ENCODE data around the gene TSPO2. TPM values are rescaled to one million over a fixed set of nuclear protein-coding genes. Genes with fewer than 3 reads are reported as not detected.

Gene TSPO2
- total and polyA plus RNA-seq, 2 of the 8 experiments (the other 6 are each of a cell fraction or from before 2014, with no cell fraction given), result not detected

DNA sequence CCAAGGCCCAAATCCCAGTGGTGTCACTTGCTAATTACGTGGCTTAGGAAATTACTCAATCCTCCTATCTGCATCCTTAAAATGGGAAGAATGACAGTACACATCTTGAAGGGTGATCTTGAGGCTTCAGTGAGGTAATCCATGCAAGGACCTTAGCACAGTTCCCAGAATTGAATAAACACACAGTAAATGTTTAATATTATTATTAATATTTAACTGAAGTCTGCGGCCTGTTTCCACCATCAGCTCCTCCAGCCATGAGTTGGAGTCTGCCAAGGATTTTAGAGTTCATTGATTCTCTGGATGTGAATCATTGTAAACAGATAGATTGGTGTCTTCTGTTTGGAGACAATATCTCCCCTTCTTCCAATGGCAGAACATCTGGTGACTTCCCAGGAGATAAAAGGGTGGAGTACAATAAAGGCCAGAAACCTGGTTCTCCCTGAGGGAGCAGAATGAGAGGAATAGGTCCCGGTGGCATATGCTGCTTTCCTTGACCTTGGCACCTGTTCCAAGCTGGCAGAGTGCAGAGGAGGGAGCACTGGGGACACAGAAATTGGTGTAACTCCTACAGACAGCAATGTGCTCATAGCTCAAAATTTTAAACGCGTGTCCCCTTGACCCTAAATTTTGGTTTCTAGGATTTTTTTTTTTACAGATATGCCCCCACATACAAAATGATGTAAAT is 28.7 kb upstream of the TSPO2 start:
- H2BK120ac ChIP-seq (replicated peaks; ENCODE audit: low read depth, low read length), result no peak overlapping the region
- H3K9me3 ChIP-seq (ENCODE audit: insufficient read depth in 2 of 2, low read depth in 1 of 2, low read length in 1 of 2), result no peaks in the 10 kb centered on the region
- no peak overlapping the region for H3K4me3 ChIP-seq (ENCODE audit: extremely low read depth in 1 of 4, insufficient read depth in 2 of 4, low read depth in 3 of 4, low read length in 4 of 4)
- no peak overlapping the region for H2BK15ac ChIP-seq (ENCODE audit: low read length)
- H3K14ac ChIP-seq (ENCODE audit: insufficient read length), result no peak overlapping the region
- H2BK20ac ChIP-seq (ENCODE audit: low read length), result no peak overlapping the region
- H3K36me3 ChIP-seq (ENCODE audit: control insufficient read depth in 2 of 4, insufficient read depth in 4 of 4, low read length in 3 of 4), result no peaks in the 10 kb centered on the region
- no peak overlapping the region for H2BK5ac ChIP-seq (ENCODE audit: low read depth, low read length)
- H3K4me2 ChIP-seq (ENCODE audit: insufficient read depth in 1 of 2, low read depth in 2 of 2, low read length in 2 of 2), result no peak overlapping the region
- ChIA-PET CTCF (ENCODE audit: partially characterized antibody) (interaction anchor here (0.7 to 4.0 kb wide), 6 partner anchors 10 to 127 kb away, joined by 3 to 33 read pairs (median 3); no protein-coding TSS in a partner anchor), POLR2A (ENCODE audit: partially characterized antibody) (interaction anchor here (0.6 to 1.3 kb wide), 3 partner anchors 14 to 112 kb away, joined by 3 to 4 read pairs (median 3); no protein-coding TSS in a partner anchor)
- 96% methylated on average over 5 of the region's 5 CpGs; no CpG with 5 or more reads in 1 of the 2 experiments for WGBS, 2 experiments (ENCODE audit: extremely low coverage in 1 of 2, insufficient coverage in 1 of 2, insufficient read length in 1 of 2, insufficient replicate concordance in 2 of 2, low coverage in 1 of 2, low lambda C conversion rate in 2 of 2, missing lambda C conversion rate in 1 of 2)
- no peak overlapping the region for H4K91ac ChIP-seq (replicated peaks; ENCODE audit: insufficient read length, low read length)
- H3K79me2 ChIP-seq (ENCODE audit: control insufficient read depth in 1 of 2, insufficient read depth in 2 of 2, low read length in 2 of 2), result no peaks in the 10 kb centered on the region
- H4K8ac ChIP-seq (ENCODE audit: extremely low read depth, insufficient read depth, low read length), result no peak overlapping the region
- no peaks in the 10 kb centered on the region for H3K79me1 ChIP-seq (ENCODE audit: low read depth, low read length)
- no peak overlapping the region for H4K5ac ChIP-seq (ENCODE audit: insufficient read length, low read depth, low read length)
- peaks cover 0 to 2% of the 10 kb centered on the region in 2 experiments for H4K20me1 ChIP-seq (replicated peaks in 1 of 2; ENCODE audit: control insufficient read depth in 1 of 2, insufficient read depth in 2 of 2, low read length in 2 of 2)
- H3K4me1 ChIP-seq (replicated peaks in 1 of 4; ENCODE audit: control insufficient read depth in 3 of 4, insufficient read depth in 4 of 4, low read length in 3 of 4), result no peaks in the 10 kb centered on the region
- no peak overlapping the region for H2AK5ac ChIP-seq (ENCODE audit: low read depth, low read length)
- DNase-seq (ENCODE audit: low read depth in 1 of 2, low spot score in 2 of 2) (no peak), FAIRE-seq (no peak)
- no peak overlapping the region for H3K27ac ChIP-seq (ENCODE audit: low read depth, low read length)
- no peak overlapping the region for H3K9ac ChIP-seq (replicated peaks in 1 of 4; ENCODE audit: extremely low read depth in 1 of 4, low read depth in 3 of 4, low read length in 3 of 4)
- no peaks in the 10 kb centered on the region for H3K23me2 ChIP-seq (ENCODE audit: low read depth, low read length)
- H3K56ac ChIP-seq (replicated peaks; ENCODE audit: insufficient read length, low read depth, low read length), result no peak overlapping the region
- no peak overlapping the region for H3K18ac ChIP-seq (ENCODE audit: extremely low read depth, low read length)
- no peak overlapping the region for H2BK12ac ChIP-seq (ENCODE audit: low read depth, low read length)
- no peak overlapping the region for H3K23ac ChIP-seq (ENCODE audit: insufficient read length)
- no peak overlapping the region for H3K4ac ChIP-seq (replicated peaks; ENCODE audit: insufficient read length, low read depth, low read length)
- H3K27me3 ChIP-seq (replicated peaks in 1 of 4; ENCODE audit: control insufficient read depth in 3 of 4, extremely low read depth in 1 of 4, insufficient read depth in 3 of 4, low read length in 3 of 4), result no peaks in the 10 kb centered on the region
- no peak overlapping the region for H2AFZ ChIP-seq (ENCODE audit: low read length)
- TF ChIP-seq SP2 (IDR thresholded peaks at IDR 0.05; ENCODE audit: low read length), result no peak
- no peak for TF ChIP-seq SUZ12 (IDR thresholded peaks at IDR 0.05; ENCODE audit: low read length)
- TF ChIP-seq RAD21 (IDR thresholded peaks at IDR 0.05 in 1 of 2, conservative IDR thresholded peaks at IDR 0.05 in 1 of 2; ENCODE audit: low read depth in 2 of 2, low read length in 2 of 2), result no peak
- no peak for TF ChIP-seq SAP30 (IDR thresholded peaks at IDR 0.05; ENCODE audit: insufficient read depth, insufficient replicate concordance, low read length)
- no peak for TF ChIP-seq SP1 (IDR thresholded peaks at IDR 0.05; ENCODE audit: low read depth, low read length)
- no peak for TF ChIP-seq POLR2AphosphoS5 (IDR thresholded peaks at IDR 0.05; ENCODE audit: low read depth, low read length)
- TF ChIP-seq HDAC6 (IDR thresholded peaks at IDR 0.05; ENCODE audit: low read depth, low read length), result no peak
- TF ChIP-seq CHD2 (IDR thresholded peaks at IDR 0.05; ENCODE audit: low read length), result no peak
- no peak for TF ChIP-seq JUND (IDR thresholded peaks at IDR 0.05; ENCODE audit: low read length)
- TF ChIP-seq RNF2 (IDR thresholded peaks at IDR 0.05; ENCODE audit: borderline replicate concordance, low read depth, low read length, missing control alignments, poor library complexity, severe bottlenecking), result no peak
- no peak for TF ChIP-seq NANOG (IDR thresholded peaks at IDR 0.05; ENCODE audit: insufficient read depth, low read depth, low read length, poor library complexity, severe bottlenecking)
- no peak for TF ChIP-seq FOSL1 (IDR thresholded peaks at IDR 0.05; ENCODE audit: insufficient read depth, low read depth, low read length)
- TF ChIP-seq KDM1A (IDR thresholded peaks at IDR 0.05; ENCODE audit: borderline replicate concordance, low read length), result no peak

All from H1 (cell line).